ACC112 (cell line): ENCODE measurements around the gene MT1A.
"Not testable (repeated sequence)": the region's sequence is repeated elsewhere in the genome, so short reads cannot be mapped to it uniquely, and the experiment has no call there.

Source experiments
- H2AFZ ChIP-seq: fragments of 200-600 bp; sonication (generic); one replicate; pipeline ENCODE4 v1.6.0; 2017; ENCODE audit warnings: antibody characterized with exemption, low read length; ENCODE audit not compliant: unreplicated experiment
- H3K27ac ChIP-seq: fragments of 200-600 bp; sonication (generic); 2 replicates; pipeline ENCODE4 v1.5.1; 2014; ENCODE audit warnings: low read depth, mild to moderate bottlenecking, antibody characterized with exemption, low read length, moderate library complexity
- H3K27me3 ChIP-seq: fragments of 200-600 bp; sonication (generic); 2 replicates; pipeline ENCODE4 v1.6.1; 2014; ENCODE audit warnings: mild to moderate bottlenecking, antibody characterized with exemption, low read length, moderate library complexity, mixed read lengths; ENCODE audit not compliant: insufficient read depth
- H3K36me3 ChIP-seq: fragments of 200-600 bp; sonication (generic); 2 replicates; pipeline ENCODE4 v1.6.1; 2016; ENCODE audit warnings: mild to moderate bottlenecking, antibody characterized with exemption, low read length, moderate library complexity, mixed read lengths; ENCODE audit not compliant: insufficient read depth
- H3K4me1 ChIP-seq: fragments of 200-600 bp; sonication (generic); one replicate; pipeline ENCODE4 v1.6.1; 2016; ENCODE audit warnings: low read length, mixed read lengths; ENCODE audit not compliant: insufficient read depth, unreplicated experiment, control insufficient read depth
- H3K4me3 ChIP-seq: fragments of 200-600 bp; sonication (generic); 2 replicates; pipeline ENCODE4 v1.5.1; 2014; ENCODE audit warnings: mild to moderate bottlenecking, low read depth, low read length
- H3K79me2 ChIP-seq: fragments of 200-600 bp; sonication (generic); one replicate; pipeline ENCODE4 v1.6.0; 2016; ENCODE audit warnings: low read length; ENCODE audit not compliant: control insufficient read depth, unreplicated experiment, insufficient read depth

The MT1A gene

DNA sequence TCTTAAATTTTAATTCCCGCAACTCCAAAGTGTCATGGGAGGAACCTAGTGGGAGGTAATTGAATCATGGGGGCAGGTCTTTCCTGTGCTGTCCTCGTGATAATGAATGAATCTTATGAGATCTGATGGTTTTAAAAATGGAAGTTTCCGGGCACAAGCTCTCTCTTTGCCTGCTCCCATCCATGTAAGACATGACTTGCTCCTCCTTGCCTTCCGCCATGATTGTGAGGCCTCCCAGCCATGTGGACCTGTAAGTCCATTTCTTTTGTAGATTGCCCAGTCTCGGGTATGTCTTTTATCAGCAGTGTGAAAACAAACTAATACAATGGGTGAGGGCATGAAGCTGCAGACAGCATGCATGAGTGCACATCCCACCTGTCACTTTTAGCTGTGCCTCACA lies 15.3 kb upstream of the MT1A start:
- not testable (repeated sequence) for H3K4me3 ChIP-seq, H3K27ac ChIP-seq, H2AFZ ChIP-seq, H3K27me3 ChIP-seq, H3K36me3 ChIP-seq
- peaks cover 15% of the 10 kb centered on the region for H3K4me1 ChIP-seq
- H3K79me2 ChIP-seq, result peaks cover 24% of the 10 kb centered on the region

DNA sequence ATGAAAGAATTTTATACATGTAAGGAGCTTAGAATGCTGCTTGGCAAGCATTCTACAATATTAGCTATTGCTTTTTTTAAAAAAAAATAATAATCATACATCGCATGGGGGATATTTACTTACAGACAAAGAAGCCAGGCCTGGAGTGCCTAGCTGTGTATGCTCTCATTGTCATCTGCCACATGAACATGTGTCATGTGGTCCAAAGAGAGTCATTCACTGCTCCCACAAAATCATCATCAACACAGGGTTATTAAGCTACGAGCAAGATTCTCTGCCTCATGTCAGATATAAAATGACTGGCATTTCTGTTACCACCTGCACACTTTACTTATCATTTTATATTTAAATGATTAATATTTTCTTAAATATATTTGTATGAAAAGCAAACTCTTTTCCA lies 14.8 kb upstream of the MT1A start:
- no peaks in the 10 kb centered on the region for H3K36me3 ChIP-seq
- no peak overlapping the region for H2AFZ ChIP-seq
- no peak overlapping the region for H3K4me3 ChIP-seq
- H3K27me3 ChIP-seq, result no peaks in the 10 kb centered on the region
- no peak overlapping the region for H3K27ac ChIP-seq
- H3K79me2 ChIP-seq, result peaks cover 21% of the 10 kb centered on the region
- H3K4me1 ChIP-seq, result peaks cover 10% of the 10 kb centered on the region

DNA sequence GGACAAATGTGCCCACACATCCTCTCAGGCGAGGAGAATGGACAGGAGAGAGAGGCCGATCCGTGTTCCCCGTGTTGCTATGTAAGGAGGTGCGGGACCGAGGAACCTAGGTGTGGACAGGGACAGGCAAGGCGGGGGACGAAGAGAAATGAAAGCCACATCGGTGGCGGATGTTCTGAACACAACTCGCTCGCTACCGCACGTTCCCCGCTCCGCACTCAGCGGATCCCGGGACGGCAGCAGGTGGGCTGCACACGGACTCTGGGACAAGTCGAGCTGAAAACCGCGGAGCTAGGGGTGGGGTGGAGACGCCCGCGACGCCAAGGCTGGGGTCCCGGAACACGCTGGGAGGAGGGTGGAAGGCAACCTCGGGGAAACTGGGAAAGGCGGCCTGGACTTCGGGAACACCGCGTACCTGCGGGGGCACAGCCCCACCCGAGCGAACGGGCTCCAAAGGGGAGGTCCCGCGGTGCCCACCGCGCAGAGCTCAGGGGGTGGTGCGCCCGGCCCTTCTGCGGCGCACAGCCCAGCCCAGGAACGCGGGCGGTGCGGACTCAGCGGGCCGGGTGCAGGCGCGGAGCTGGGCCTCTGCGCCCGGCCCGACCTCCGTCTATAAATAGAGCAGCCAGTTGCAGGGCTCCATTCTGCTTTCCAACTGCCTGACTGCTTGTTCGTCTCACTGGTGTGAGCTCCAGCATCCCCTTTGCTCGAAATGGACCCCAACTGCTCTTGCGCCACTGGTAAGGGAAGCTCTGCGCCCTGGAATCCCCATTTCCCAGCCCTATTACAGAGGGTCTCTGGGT lies 13.1 kb upstream of the MT1A start, which contains the start of gene MT1E:
Gene MT1E (plus strand): TSS at position 642 of the 803 bp plus-strand sequence. CDS start 71 bp downstream, at position 713.
- Histone ChIP-seq H3K27ac (peak within 1 kb of the TSS; percentile 88), H3K27me3 (no peaks in the 10 kb centered on the region), H3K4me3 (peak within 1 kb of the TSS; percentile 96), H2AFZ (peak within 1 kb of the TSS; percentile 84), H3K36me3 (no peaks in the 10 kb centered on the region), H3K79me2 (peaks cover 21% of the 10 kb centered on the region), H3K4me1 (peaks cover 8% of the 10 kb centered on the region)

DNA sequence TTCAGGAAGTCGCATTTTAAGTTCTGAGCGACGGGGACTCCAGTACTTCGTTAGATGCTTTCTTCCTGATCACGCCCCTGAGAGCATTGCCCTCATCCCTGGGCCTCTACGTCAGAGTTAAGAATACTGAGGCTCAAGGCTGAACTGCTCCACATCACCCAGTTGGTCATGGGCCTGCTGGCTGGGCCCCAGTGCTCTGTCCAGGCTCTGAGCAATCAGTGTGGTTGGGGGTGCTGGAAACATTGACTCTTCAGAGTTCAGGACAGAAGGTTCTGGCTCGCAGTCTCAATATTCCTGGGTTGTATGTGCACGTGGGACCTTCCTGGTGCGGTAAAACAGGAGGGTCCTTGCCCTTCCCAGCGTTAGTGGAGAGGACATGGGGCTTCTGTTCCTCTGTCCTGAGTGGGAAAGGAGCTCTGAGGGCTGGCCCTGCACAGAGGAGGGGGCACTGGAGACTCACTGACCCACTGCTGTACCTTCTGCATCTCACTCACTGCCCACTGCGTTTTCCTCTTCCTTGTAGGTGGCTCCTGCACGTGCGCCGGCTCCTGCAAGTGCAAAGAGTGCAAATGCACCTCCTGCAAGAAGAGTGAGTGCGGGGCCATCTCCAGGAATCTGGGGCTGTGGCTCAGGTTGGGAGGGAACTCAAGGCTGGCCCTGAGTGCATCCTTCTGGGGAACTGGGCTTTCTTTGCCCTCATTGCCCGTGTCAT lies 12.4 kb upstream of the MT1A start:
- peaks cover 8% of the 10 kb centered on the region for H3K4me1 ChIP-seq
- H3K27ac ChIP-seq, result peak overlapping the region; percentile 88
- peak overlapping the region; percentile 96 for H3K4me3 ChIP-seq
- H3K27me3 ChIP-seq, result no peaks in the 10 kb centered on the region
- H2AFZ ChIP-seq, result no peak overlapping the region
- no peaks in the 10 kb centered on the region for H3K36me3 ChIP-seq
- peaks cover 21% of the 10 kb centered on the region for H3K79me2 ChIP-seq

DNA sequence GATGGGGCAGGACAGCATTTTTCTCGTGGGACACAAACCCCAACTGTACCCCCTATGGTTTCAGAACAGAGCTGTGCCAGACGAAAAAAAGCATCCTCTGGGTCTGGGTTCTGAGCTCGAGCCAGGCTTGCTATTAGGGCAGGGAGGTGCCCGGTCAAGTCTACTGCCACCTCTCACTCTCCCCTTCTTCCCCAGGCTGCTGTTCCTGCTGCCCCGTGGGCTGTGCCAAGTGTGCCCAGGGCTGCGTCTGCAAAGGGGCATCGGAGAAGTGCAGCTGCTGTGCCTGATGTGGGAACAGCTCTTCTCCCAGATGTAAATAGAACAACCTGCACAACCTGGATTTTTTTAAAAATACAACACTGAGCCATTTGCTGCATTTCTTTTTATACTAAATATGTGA lies 11.8 kb upstream of the MT1A start:
- Histone ChIP-seq H3K36me3 (no peaks in the 10 kb centered on the region), H3K27me3 (no peaks in the 10 kb centered on the region), H2AFZ (no peak overlapping the region), H3K4me1 (peaks cover 8% of the 10 kb centered on the region), H3K79me2 (peaks cover 21% of the 10 kb centered on the region), H3K4me3 (peak overlapping the region; percentile 96), H3K27ac (peak overlapping the region; percentile 88)

DNA sequence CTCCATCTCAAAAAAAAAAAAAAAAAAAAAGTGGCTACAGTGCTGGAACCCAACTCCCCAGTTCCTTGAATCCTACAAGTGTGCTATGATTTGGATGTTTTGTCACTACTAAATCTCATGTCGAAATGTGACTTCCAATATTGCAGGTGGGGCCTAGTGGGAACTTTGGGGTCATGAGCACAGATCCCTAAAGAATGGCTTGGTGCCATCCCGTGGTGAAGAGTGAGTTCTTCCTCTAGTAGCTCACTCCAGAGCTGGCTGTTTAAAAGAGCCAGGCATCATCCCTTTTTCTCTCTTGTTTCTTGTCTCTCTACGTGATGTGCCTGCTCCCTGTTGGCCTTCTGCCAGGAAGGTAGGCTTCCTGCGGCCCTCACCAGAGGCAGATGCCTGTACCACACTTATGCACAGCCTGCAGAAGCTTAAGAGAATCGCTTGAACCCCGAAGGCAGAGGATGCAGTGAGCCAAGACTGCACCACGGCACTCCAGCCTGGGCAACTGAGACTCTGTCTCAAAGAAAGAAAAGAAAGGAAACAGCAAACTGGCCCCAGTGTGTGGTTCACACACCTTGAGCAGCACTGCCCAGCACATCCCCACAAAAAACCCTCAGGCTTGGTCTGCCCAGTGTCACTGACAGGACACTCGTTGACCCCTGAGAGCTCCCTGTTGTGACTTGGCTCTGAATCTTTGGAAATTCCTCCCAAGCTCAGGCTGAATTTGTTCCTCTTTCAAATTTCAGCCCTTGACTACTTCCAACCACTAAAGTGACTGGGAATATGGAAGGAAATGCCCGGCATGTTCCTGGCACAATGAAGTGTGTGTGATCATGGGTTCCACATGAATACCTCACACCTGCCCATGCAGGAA lies 9.7 kb upstream of the MT1A start:
- Histone ChIP-seq H3K36me3 (no peaks in the 10 kb centered on the region), H3K79me2 (peaks cover 21% of the 10 kb centered on the region), H2AFZ (no peak overlapping the region), H3K4me3 (no peak overlapping the region), H3K4me1 (peaks cover 8% of the 10 kb centered on the region), H3K27ac (no peak overlapping the region), H3K27me3 (no peaks in the 10 kb centered on the region)

DNA sequence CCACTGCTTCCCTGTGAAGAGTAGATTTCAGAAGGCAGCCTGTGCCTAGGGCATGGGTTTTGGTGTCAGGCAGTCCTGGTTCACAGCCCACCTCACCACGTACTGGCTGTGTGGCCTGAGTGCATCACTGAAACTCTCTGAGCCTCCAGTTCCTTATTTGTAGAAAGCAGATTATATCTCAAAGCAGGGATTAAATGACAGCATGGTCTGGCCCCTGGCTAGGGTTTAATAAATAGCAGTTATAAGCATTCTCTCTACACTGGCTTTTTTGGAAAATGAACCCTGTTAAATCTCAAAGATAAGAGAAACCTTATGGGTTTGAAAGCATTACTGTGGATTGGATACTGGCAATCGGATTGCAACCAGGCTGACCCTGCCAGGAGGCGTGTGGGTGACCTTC lies 8.9 kb upstream of the MT1A start:
- no peaks in the 10 kb centered on the region for H3K36me3 ChIP-seq
- no peak overlapping the region for H3K27ac ChIP-seq
- H3K79me2 ChIP-seq, result peaks cover 21% of the 10 kb centered on the region
- H3K27me3 ChIP-seq, result no peaks in the 10 kb centered on the region
- no peak overlapping the region for H2AFZ ChIP-seq
- peaks cover 8% of the 10 kb centered on the region for H3K4me1 ChIP-seq
- H3K4me3 ChIP-seq, result no peak overlapping the region

DNA sequence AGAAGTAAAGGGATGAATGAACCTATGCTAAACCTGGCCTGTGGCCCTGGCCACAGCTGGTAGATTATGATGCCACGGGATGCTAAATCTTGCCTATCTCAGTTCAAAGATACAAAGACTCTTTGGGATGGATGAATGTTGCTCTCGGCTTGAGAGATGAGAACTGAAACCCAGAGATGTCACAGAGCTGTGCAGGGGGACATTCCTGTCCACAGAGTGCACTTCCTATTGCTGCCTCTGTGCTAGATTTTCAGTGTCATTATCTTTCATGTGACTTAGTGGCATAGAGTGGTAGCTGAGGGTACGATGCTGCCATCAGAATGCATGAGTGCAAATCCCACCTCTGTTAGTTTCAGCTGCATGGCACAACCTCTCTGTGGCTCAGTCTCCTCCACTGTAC lies 8.3 kb upstream of the MT1A start:
- H3K79me2 ChIP-seq, result peaks cover 17% of the 10 kb centered on the region
- no peaks in the 10 kb centered on the region for H3K27me3 ChIP-seq

DNA sequence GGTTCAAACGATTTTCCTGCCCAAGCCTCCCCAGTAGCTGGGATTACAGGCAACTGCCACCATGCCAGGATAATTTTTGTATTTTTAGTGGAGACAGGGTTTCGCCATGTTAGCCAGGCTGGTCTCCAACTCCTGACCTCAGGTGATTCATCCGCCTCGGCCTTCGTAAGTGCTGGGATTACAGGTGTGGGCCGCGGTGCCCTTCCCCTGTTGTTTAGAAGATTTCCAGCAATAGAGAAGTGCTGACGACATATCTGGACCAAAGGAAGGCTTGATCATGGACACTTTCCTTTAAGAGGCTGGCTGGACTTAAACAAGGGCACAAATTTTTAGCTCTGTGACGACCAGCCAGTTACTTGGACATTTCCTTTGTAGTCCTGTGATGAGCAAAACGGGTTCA lies 7.3 kb upstream of the MT1A start:
- Histone ChIP-seq H2AFZ (no peak overlapping the region), H3K4me1 (peaks cover 3% of the 10 kb centered on the region), H3K4me3 (peak overlapping the region; percentile 82), H3K27ac (no peak overlapping the region), H3K36me3 (no peaks in the 10 kb centered on the region), H3K79me2 (peaks cover 6% of the 10 kb centered on the region), H3K27me3 (no peaks in the 10 kb centered on the region)

More for the DNA sequence above, 8.3 kb upstream of the MT1A start:
- H3K4me1 ChIP-seq, result peaks cover 3% of the 10 kb centered on the region
- no peak overlapping the region for H3K27ac ChIP-seq
- no peaks in the 10 kb centered on the region for H3K36me3 ChIP-seq
- no peak overlapping the region for H3K4me3 ChIP-seq
- no peak overlapping the region for H2AFZ ChIP-seq

DNA sequence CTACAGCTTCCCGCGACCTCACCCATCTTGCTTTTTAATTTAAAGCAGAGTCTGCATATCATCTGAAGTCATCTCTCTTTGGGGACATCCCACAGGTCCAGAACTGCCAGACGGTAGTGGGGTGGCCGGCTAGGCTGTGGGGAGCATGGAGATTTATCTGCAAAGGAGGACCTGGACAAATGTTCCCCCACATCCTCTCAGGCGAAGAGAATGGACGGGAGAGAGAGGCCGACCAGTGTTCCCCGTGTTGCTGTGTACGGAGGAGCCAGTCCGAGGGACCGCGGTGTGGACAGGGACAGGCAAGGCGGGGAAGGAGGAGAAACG lies 6.7 kb upstream of the MT1A start:
- Histone ChIP-seq H3K27me3 (no peaks in the 10 kb centered on the region), H2AFZ (peak overlapping the region; percentile 66), H3K27ac (peak overlapping the region; percentile 10; the same call in 1 of the 2 replicates), H3K4me1 (peaks cover 3% of the 10 kb centered on the region), H3K79me2 (peaks cover under 1% of the 10 kb centered on the region), H3K36me3 (no peaks in the 10 kb centered on the region), H3K4me3 (peak overlapping the region; percentile 82)
